ENCODE measurements around the gene AKAIN1. TPM values are rescaled to one million over a fixed set of nuclear protein-coding genes. Genes with fewer than 3 reads are reported as not detected.

The AKAIN1 gene
- polyA plus RNA-seq, 1 donor from 2014 or later, result not detected

DNA sequence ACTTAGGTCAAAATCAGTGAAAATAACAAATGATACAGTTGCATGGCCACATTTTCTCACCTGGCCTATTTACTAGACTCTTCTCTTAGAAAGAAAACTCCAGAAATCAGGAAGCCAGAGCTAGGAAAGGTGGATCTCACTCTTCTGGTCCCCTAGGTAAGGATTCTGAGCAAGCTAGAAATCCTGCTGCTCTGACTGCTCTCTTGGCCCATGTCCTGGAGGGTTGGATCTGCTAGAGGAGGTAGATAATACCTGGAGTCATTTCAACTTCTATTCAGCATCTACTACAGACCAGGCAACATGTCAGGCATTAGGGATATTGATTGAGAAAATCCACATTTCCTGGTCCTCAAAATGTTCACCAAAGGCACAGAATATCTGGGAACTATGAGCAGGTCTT lies 34.9 kb downstream of the AKAIN1 start:
- Histone ChIP-seq H3K36me3 (ENCODE audit: insufficient read depth, low read length) (no peaks in the 10 kb centered on the region), H3K79me2 (replicated peaks; ENCODE audit: insufficient read depth, low read length) (no peaks in the 10 kb centered on the region), H4K20me1 (ENCODE audit: insufficient read depth) (no peaks in the 10 kb centered on the region), H2AFZ (ENCODE audit: low read depth, low read length) (no peak overlapping the region), H3K9me3 (ENCODE audit: low read length) (no peaks in the 10 kb centered on the region), H3K9me2 (ENCODE audit: insufficient read depth, low read length) (no peaks in the 10 kb centered on the region), H3K4me2 (ENCODE audit: low read length) (no peak overlapping the region), H3K27me3 (ENCODE audit: insufficient read depth, low read depth, low read length) (no peaks in the 10 kb centered on the region), H3K9ac (ENCODE audit: low read length) (no peak overlapping the region), H3K4me3 (ENCODE audit: low read length) (no peak overlapping the region), H3F3A (ENCODE audit: insufficient read depth, low read length, poor library complexity, severe bottlenecking) (no peaks in the 10 kb centered on the region), H3K27ac (ENCODE audit: low read length) (no peak overlapping the region)
- TF ChIP-seq TAF1 (IDR thresholded peaks at IDR 0.05; ENCODE audit: low read depth) (no peak), SMC3 (conservative IDR thresholded peaks at IDR 0.05; ENCODE audit: poor library complexity) (no peak), MXI1 (conservative IDR thresholded peaks at IDR 0.05; ENCODE audit: poor library complexity, severe bottlenecking) (no peak), CTCF (IDR thresholded peaks at IDR 0.05; ENCODE audit: poor library complexity, severe bottlenecking) (no peak), RAD21 (conservative IDR thresholded peaks at IDR 0.05) (no peak), EP300 (conservative IDR thresholded peaks at IDR 0.05; ENCODE audit: poor library complexity, severe bottlenecking) (no peak), EZH2 (IDR thresholded peaks at IDR 0.05; ENCODE audit: borderline replicate concordance, insufficient read depth, low read length, poor library complexity, severe bottlenecking) (no peak), REST (IDR thresholded peaks at IDR 0.05; ENCODE audit: borderline replicate concordance) (no peak), POLR2AphosphoS5 (IDR thresholded peaks at IDR 0.05) (no peak)

- no peak overlapping the region for H3K27ac ChIP-seq (ENCODE audit: low read length)
- TF ChIP-seq RAD21 (conservative IDR thresholded peaks at IDR 0.05) (no peak), SMC3 (conservative IDR thresholded peaks at IDR 0.05; ENCODE audit: poor library complexity) (no peak), POLR2AphosphoS5 (IDR thresholded peaks at IDR 0.05) (no peak), REST (IDR thresholded peaks at IDR 0.05; ENCODE audit: borderline replicate concordance) (no peak), CTCF (IDR thresholded peaks at IDR 0.05; ENCODE audit: poor library complexity, severe bottlenecking) (no peak), MXI1 (conservative IDR thresholded peaks at IDR 0.05; ENCODE audit: poor library complexity, severe bottlenecking) (no peak), EP300 (conservative IDR thresholded peaks at IDR 0.05; ENCODE audit: poor library complexity, severe bottlenecking) (no peak), TAF1 (IDR thresholded peaks at IDR 0.05; ENCODE audit: low read depth) (no peak)
- H3F3A ChIP-seq (ENCODE audit: insufficient read depth, low read length, poor library complexity, severe bottlenecking), result no peaks in the 10 kb centered on the region
Measured at GRCh38 chr18:5159080-5159479, 38.0 kb downstream of the AKAIN1 start.

More at GRCh38 chr18:5159080-5159479, 38.0 kb downstream of the AKAIN1 start:
- H4K20me1 ChIP-seq (ENCODE audit: insufficient read depth), result no peaks in the 10 kb centered on the region
- H3K9me3 ChIP-seq (ENCODE audit: low read length), result no peaks in the 10 kb centered on the region
- no peaks in the 10 kb centered on the region for H3K9me2 ChIP-seq (ENCODE audit: insufficient read depth, low read length)
- H3K9ac ChIP-seq (ENCODE audit: low read length), result no peak overlapping the region
- H3K27me3 ChIP-seq (ENCODE audit: insufficient read depth, low read depth, low read length), result no peaks in the 10 kb centered on the region
- H3K79me2 ChIP-seq (replicated peaks; ENCODE audit: insufficient read depth, low read length), result no peaks in the 10 kb centered on the region
- H3K4me3 ChIP-seq (ENCODE audit: low read length), result no peak overlapping the region
- no peaks in the 10 kb centered on the region for H3K36me3 ChIP-seq (ENCODE audit: insufficient read depth, low read length)
- H3K4me2 ChIP-seq (ENCODE audit: low read length), result no peak overlapping the region
- no peak overlapping the region for H2AFZ ChIP-seq (ENCODE audit: low read depth, low read length)
